PFSK-1 (cell line): ENCODE results near the gene VGLL4.

Experiments used
- FOXP2 ChIP-seq: optimal IDR thresholded peaks from 2 replicates; pipeline ENCODE3; 2011; ENCODE audit warnings: borderline replicate concordance, control low read depth, inconsistent platforms; ENCODE audit not compliant: insufficient read depth; ENCODE audit errors: extremely low read length, extremely low read depth
- TF ChIP-seq, protein P1 (sequence below), 2 experiments: IDR thresholded peaks; 2 replicates each; pipeline versions ENCODE4 v1.6.1 to v1.8.0; 2011 to 2012; ENCODE audit warnings: low read depth in 2 of 2, low read length in 2 of 2, control low read depth in 1 of 2, inconsistent platforms in 1 of 2, mild to moderate bottlenecking in 1 of 2, moderate library complexity in 1 of 2; ENCODE audit not compliant: insufficient read depth in 1 of 2

DNA sequence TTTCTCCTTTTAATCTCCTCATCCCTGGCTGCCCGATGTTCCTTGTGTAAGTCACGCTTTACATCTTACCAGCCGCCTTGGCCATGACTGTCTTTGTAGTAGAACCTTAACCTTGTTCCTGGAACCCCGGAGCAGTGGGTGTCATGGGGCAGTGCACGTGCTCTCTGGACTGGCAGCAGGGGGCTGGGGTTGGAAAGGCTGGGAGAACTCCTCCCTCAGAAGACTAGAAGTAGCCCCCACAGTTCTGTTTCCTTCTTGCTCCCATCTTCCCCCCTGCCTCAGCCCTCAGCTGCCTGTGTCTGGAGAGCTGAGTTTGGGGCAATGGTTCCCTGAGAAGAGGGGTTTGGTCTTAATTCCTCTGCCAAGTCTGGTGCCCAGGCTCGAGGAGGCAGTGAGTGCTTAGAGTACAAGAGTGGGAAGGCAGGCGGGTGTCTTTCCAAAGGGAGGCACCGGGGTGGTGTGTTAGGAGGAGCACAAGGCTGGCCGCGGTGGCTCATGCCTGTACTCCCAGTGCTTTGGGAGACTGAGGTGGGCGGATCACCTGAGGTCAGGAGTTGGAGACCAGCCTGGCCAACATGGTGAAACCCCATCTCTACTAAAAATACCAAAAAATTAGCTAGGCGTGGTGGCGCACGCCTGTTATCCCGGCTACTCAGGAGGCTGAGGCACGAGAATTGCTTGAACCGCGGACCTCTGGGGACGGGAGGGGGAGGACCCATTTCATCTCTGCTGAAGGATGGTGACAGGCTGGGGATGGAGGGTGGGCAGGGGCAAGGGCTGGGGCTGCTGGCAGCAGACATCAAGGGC lies 100.4 kb downstream of the VGLL4 start:
- TF ChIP-seq FOXP2, result no peak
- TF ChIP-seq, protein P1, sequence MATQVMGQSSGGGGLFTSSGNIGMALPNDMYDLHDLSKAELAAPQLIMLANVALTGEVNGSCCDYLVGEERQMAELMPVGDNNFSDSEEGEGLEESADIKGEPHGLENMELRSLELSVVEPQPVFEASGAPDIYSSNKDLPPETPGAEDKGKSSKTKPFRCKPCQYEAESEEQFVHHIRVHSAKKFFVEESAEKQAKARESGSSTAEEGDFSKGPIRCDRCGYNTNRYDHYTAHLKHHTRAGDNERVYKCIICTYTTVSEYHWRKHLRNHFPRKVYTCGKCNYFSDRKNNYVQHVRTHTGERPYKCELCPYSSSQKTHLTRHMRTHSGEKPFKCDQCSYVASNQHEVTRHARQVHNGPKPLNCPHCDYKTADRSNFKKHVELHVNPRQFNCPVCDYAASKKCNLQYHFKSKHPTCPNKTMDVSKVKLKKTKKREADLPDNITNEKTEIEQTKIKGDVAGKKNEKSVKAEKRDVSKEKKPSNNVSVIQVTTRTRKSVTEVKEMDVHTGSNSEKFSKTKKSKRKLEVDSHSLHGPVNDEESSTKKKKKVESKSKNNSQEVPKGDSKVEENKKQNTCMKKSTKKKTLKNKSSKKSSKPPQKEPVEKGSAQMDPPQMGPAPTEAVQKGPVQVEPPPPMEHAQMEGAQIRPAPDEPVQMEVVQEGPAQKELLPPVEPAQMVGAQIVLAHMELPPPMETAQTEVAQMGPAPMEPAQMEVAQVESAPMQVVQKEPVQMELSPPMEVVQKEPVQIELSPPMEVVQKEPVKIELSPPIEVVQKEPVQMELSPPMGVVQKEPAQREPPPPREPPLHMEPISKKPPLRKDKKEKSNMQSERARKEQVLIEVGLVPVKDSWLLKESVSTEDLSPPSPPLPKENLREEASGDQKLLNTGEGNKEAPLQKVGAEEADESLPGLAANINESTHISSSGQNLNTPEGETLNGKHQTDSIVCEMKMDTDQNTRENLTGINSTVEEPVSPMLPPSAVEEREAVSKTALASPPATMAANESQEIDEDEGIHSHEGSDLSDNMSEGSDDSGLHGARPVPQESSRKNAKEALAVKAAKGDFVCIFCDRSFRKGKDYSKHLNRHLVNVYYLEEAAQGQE (IDR thresholded peaks at IDR 0.05; ENCODE audit: insufficient read depth in 1 of 2, low read depth in 2 of 2, low read length in 2 of 2), result no peak
